CD4-positive, alpha-beta T cell (primary cell): Measurements from ENCODE around the gene MID1IP1. TPM values are rescaled to one million over a fixed set of nuclear protein-coding genes. Genes with fewer than 3 reads are reported as not detected.

Experiments
- ATAC-seq: fragments of 200-7000 bp; cut with Tn5 transposase; one replicate; pipeline ENCODE4 v1.10.0; 2022; ENCODE audit warnings: mild to moderate bottlenecking; ENCODE audit not compliant: poor library complexity
- CTCF ChIA-PET: fragments of 350-600 bp; sonication (Branson Sonifier 250); formaldehyde crosslinking; loops from one replicate; lab custom pipeline; 2021; ENCODE audit warnings: antibody characterized with exemption, inconsistent platforms; lab: Charles Lee
- POLR2A ChIA-PET: fragments of 350-600 bp; sonication (Branson Sonifier 250); formaldehyde crosslinking; loops from one replicate; lab custom pipeline; 2021; ENCODE audit warnings: antibody characterized with exemption, inconsistent platforms; lab: Charles Lee
- DNase-seq, 14 experiments: peaks; one replicate each; pipeline ENCODE4 v3.0.0-alpha.2; 2013 to 2020; ENCODE audit warnings: mixed read lengths in 2 of 14
- H3K27ac ChIP-seq, 2 donors: one replicate each; pipeline versions ENCODE4 v1.5.1 to v1.7.0; 2013; ENCODE audit warnings: low read length in 2 of 2, low read depth in 1 of 2, mild to moderate bottlenecking in 1 of 2
- H3K27me3 ChIP-seq, 2 experiments: 1 replicate in 1 of 2; 2 replicates in 1 of 2; pipeline versions ENCODE4 v1.6.1 to v1.7.0; 2013; ENCODE audit warnings: low read length in 2 of 2, control low read depth in 1 of 2, mild to moderate bottlenecking in 1 of 2, moderate library complexity in 1 of 2; ENCODE audit not compliant: insufficient read depth in 2 of 2, control insufficient read depth in 1 of 2
- H3K36me3 ChIP-seq: one replicate; pipeline ENCODE4 v1.6.1; 2013; ENCODE audit warnings: low read length, control low read depth; ENCODE audit not compliant: insufficient read depth
- H3K4me1 ChIP-seq: one replicate; pipeline ENCODE4 v1.6.1; 2013; ENCODE audit warnings: low read length, control low read depth; ENCODE audit not compliant: insufficient read depth
- H3K4me3 ChIP-seq: one replicate; pipeline ENCODE4 v1.5.1; 2013; ENCODE audit warnings: mild to moderate bottlenecking, low read length, moderate library complexity
- H3K9me3 ChIP-seq, 2 experiments: 1 replicate in 1 of 2; 2 replicates in 1 of 2; pipeline versions ENCODE4 v1.6.1 to v1.7.0; 2013; ENCODE audit warnings: low read length in 2 of 2, mild to moderate bottlenecking in 2 of 2, control low read depth in 1 of 2, moderate library complexity in 1 of 2; ENCODE audit not compliant: control insufficient read depth in 1 of 2, insufficient read depth in 1 of 2
- H3K27ac Mint-ChIP-seq: one replicate; pipeline ENCODE4 v1.8.0; 2020; ENCODE audit warnings: mixed read lengths
- H3K27me3 Mint-ChIP-seq: one replicate; pipeline ENCODE4 v1.8.0; 2021; ENCODE audit warnings: mixed read lengths
- H3K36me3 Mint-ChIP-seq: one replicate; pipeline ENCODE4 v1.8.0; 2021; ENCODE audit warnings: low read depth, mixed read lengths
- H3K4me1 Mint-ChIP-seq: one replicate; pipeline ENCODE4 v1.8.0; 2021; ENCODE audit warnings: low read depth, mixed read lengths
- H3K4me3 Mint-ChIP-seq: one replicate; pipeline ENCODE4 v1.8.0; 2020; ENCODE audit warnings: mild to moderate bottlenecking, mixed read lengths
- H3K9me3 Mint-ChIP-seq: one replicate; pipeline ENCODE4 v1.8.0; 2020; ENCODE audit warnings: mixed read lengths
- intact Hi-C, 2 experiments: fragments of 100-400 bp; cut with DNase I in 1 of 2; cut with micrococcal nuclease in 1 of 2; formaldehyde crosslinking; loops; one replicate each; pipeline versions ENCODE4 v1.15.1 to v1.9.0; 2023 to 2025; cut with DNase I, micrococcal nuclease
- total RNA-seq, 174 experiments: library from RNA in 2 of 174; stranded (reverse) in 2 of 174; gene quantifications; one replicate each; pipeline ENCODE4 v1.2.3 and lab custom pipeline; 2021 to 2026
- TF ChIP-seq, protein P1 (sequence below): fragments of 200-600 bp; IDR thresholded peaks from one replicate; pipeline ENCODE4 v1.8.0; 2022; ENCODE audit warnings: antibody characterized with exemption, mild to moderate bottlenecking

The MID1IP1 gene
- total RNA-seq, 2 experiments from 2014 or later, result 37.0 to 40.9 TPM

DNA sequence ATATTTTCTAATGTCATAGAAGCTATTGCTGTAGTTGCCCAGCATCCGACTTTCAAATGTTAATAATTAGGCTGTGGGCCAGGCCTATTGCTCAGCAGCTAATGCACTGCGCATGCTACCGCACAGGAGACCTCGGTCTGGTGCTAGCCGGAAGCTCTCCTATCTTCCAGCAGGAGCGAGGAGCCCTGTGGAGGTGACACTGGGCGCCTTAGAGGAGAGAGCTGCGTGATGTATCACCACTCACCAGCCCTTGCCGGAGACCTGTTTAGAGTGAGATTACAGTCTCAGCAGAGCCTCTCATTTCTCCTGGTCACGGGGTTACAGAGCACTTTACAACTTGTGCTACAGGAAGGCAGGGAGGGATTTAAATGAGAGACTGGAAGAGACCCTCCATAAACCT is 31.1 kb upstream of the MID1IP1 start:
- no peaks in the 10 kb centered on the region for H3K27me3 Mint-ChIP-seq
- no peaks in the 10 kb centered on the region for H3K36me3 ChIP-seq
- ATAC-seq (no peak), DNase-seq (no peak)
- no peak overlapping the region for H3K4me3 ChIP-seq
- no peak overlapping the region for H3K27ac ChIP-seq
- TF ChIP-seq, protein P1, sequence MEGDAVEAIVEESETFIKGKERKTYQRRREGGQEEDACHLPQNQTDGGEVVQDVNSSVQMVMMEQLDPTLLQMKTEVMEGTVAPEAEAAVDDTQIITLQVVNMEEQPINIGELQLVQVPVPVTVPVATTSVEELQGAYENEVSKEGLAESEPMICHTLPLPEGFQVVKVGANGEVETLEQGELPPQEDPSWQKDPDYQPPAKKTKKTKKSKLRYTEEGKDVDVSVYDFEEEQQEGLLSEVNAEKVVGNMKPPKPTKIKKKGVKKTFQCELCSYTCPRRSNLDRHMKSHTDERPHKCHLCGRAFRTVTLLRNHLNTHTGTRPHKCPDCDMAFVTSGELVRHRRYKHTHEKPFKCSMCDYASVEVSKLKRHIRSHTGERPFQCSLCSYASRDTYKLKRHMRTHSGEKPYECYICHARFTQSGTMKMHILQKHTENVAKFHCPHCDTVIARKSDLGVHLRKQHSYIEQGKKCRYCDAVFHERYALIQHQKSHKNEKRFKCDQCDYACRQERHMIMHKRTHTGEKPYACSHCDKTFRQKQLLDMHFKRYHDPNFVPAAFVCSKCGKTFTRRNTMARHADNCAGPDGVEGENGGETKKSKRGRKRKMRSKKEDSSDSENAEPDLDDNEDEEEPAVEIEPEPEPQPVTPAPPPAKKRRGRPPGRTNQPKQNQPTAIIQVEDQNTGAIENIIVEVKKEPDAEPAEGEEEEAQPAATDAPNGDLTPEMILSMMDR, result no peak
- H3K9me3 Mint-ChIP-seq, result no peaks in the 10 kb centered on the region
- POLR2A ChIA-PET, result no interaction called here
- H3K27ac Mint-ChIP-seq, result no peak overlapping the region
- no peaks in the 10 kb centered on the region for H3K4me1 ChIP-seq
- H3K4me3 Mint-ChIP-seq, result no peak overlapping the region
- H3K9me3 ChIP-seq, result no peaks in the 10 kb centered on the region
- no peaks in the 10 kb centered on the region for H3K36me3 Mint-ChIP-seq
- no peaks in the 10 kb centered on the region for H3K4me1 Mint-ChIP-seq
- CTCF ChIA-PET, result no interaction called here
- intact Hi-C loops, result no loop called here
- no peaks in the 10 kb centered on the region for H3K27me3 ChIP-seq

DNA sequence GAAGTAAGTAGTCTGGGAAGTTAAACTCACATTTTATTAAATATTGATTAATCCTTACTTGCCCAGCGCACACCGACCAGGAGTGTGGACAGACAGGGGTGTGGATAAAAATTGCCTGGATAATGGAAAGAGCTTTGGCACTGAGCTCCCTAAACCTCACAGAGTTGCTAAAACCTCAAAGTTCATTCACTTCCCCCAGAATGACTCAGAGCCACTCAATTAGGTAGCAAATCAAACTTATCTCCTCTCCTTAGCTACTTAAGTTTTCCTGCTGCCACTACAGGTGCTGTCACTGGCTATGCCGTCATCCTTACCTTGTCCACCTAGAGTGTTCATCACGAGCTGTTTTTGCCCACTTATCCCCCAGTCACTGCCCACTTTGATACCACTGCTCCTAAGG is 27.0 kb upstream of the MID1IP1 start:
- H3K9me3 Mint-ChIP-seq, result no peaks in the 10 kb centered on the region
- H3K27ac ChIP-seq, result no peak overlapping the region
- H3K4me3 ChIP-seq, result no peak overlapping the region
- DNase-seq (no peak), ATAC-seq (no peak)
- ChIA-PET POLR2A (no interaction called here), CTCF (no interaction called here)
- no peaks in the 10 kb centered on the region for H3K27me3 Mint-ChIP-seq
- no peaks in the 10 kb centered on the region for H3K36me3 ChIP-seq
- no peaks in the 10 kb centered on the region for H3K4me1 Mint-ChIP-seq
- no peak overlapping the region for H3K27ac Mint-ChIP-seq
- no peak overlapping the region for H3K4me3 Mint-ChIP-seq
- no peaks in the 10 kb centered on the region for H3K9me3 ChIP-seq
- intact Hi-C loops, result no loop called here
- H3K27me3 ChIP-seq, result no peaks in the 10 kb centered on the region
- no peaks in the 10 kb centered on the region for H3K4me1 ChIP-seq
- TF ChIP-seq, protein P1, result no peak
- H3K36me3 Mint-ChIP-seq, result no peaks in the 10 kb centered on the region

DNA sequence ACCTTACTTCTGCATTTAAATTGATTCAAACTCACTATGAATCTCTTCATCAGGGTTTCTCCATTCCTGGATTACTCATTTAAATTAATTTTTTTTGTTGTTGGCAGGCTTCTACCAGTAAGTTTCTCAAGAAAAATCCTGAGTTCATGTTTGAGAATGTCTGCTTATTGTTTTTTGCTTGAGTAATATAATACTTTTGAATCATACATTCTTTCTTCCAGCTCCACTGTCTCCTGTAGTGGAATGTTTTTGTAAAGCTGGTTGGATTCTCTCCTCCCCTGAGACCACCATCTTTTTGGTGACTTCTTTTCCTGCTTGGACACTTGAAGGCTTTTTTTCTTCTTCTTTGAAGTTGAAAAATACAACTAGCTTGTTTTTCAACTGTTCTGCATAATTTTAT is 4.3 kb upstream of the MID1IP1 start:
- no peak overlapping the region for H3K4me3 Mint-ChIP-seq
- peaks cover 8% of the 10 kb centered on the region for H3K36me3 Mint-ChIP-seq
- TF ChIP-seq, protein P1, result no peak
- Histone ChIP-seq H3K27ac (no peak overlapping the region), H3K4me1 (peaks cover 7% of the 10 kb centered on the region), H3K36me3 (no peaks in the 10 kb centered on the region), H3K9me3 (no peaks in the 10 kb centered on the region), H3K27me3 (no peaks in the 10 kb centered on the region), H3K4me3 (no peak overlapping the region)
- ChIA-PET POLR2A (no interaction called here), CTCF (interaction anchor here (0.6 kb wide), 1 partner anchor 19 kb away, joined by 3 read pairs; no protein-coding TSS in a partner anchor)
- ATAC-seq, result no peak
- intact Hi-C loops, result no loop called here
- H3K9me3 Mint-ChIP-seq, result no peaks in the 10 kb centered on the region
- DNase-seq, result no peak
- no peaks in the 10 kb centered on the region for H3K27me3 Mint-ChIP-seq
- H3K27ac Mint-ChIP-seq, result no peak overlapping the region
- peaks cover 15% of the 10 kb centered on the region for H3K4me1 Mint-ChIP-seq
